ENCODE data around the gene SEC22C.

DNA sequence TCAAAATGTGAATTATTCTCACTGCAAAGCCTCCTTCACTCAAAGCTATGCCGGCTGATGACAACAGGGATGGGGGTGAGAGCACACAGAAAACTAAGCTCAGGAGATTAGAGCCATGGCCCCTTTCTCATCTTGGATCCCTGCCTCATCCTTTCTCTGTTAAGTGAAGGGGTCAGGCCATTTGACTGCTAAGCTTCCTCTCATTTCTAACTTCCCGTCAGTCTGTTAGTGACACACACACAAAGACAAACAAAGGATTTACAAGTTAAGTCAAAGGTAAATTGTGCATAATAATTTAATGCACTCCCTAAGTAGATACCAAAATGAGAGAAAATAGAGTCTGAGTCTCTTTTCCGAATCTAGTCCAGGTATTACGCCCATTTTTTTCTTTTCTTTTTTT is 10.0 kb upstream of the SEC22C start:
- TF ChIP-seq, protein P1, sequence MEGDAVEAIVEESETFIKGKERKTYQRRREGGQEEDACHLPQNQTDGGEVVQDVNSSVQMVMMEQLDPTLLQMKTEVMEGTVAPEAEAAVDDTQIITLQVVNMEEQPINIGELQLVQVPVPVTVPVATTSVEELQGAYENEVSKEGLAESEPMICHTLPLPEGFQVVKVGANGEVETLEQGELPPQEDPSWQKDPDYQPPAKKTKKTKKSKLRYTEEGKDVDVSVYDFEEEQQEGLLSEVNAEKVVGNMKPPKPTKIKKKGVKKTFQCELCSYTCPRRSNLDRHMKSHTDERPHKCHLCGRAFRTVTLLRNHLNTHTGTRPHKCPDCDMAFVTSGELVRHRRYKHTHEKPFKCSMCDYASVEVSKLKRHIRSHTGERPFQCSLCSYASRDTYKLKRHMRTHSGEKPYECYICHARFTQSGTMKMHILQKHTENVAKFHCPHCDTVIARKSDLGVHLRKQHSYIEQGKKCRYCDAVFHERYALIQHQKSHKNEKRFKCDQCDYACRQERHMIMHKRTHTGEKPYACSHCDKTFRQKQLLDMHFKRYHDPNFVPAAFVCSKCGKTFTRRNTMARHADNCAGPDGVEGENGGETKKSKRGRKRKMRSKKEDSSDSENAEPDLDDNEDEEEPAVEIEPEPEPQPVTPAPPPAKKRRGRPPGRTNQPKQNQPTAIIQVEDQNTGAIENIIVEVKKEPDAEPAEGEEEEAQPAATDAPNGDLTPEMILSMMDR (IDR thresholded peaks at IDR 0.05; ENCODE audit: low read depth, low read length): no peak
- TF ChIP-seq POLR2A (IDR thresholded peaks at IDR 0.05; ENCODE audit: extremely low read depth, insufficient read length): no peak
- TF ChIP-seq, protein P2, sequence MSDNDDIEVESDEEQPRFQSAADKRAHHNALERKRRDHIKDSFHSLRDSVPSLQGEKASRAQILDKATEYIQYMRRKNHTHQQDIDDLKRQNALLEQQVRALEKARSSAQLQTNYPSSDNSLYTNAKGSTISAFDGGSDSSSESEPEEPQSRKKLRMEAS (IDR thresholded peaks at IDR 0.05; ENCODE audit: low read depth, low read length): no peak
